Germinal center (tissue), 1 donor: ENCODE measurements around the gene SHPK.

Experiments
- DNase-seq: peaks from one replicate; pipeline ENCODE4 v3.0.0; 2012; ENCODE audit warnings: mixed read lengths, low spot score

The SHPK gene

GRCh38 chr17:3636154-3636907 is at the start of gene SHPK, which contains the start of gene CTNS:
TSS of gene SHPK (minus strand) at chr17:3636250. CDS start at chr17:3636219, 31 bp downstream.
TSS of gene CTNS (plus strand) at chr17:3636760. CDS start at chr17:3640207, 3,447 bp downstream.
- DNase-seq: peak; percentile 99

- no peak for DNase-seq
Observed at GRCh38 chr17:3685174-3685573, 49.1 kb upstream of the SHPK start.

- peak; percentile 75 for DNase-seq
Observed at GRCh38 chr17:3683054-3683511, 47.0 kb upstream of the SHPK start.

- DNase-seq: no peak
Observed at GRCh38 chr17:3682033-3682432, 46.0 kb upstream of the SHPK start.

- no peak for DNase-seq
Observed at GRCh38 chr17:3681565-3681964, 45.5 kb upstream of the SHPK start.

- no peak for DNase-seq
Observed at GRCh38 chr17:3681057-3681456, 45.0 kb upstream of the SHPK start.

- DNase-seq: no peak
Observed at GRCh38 chr17:3679531-3680126, 43.6 kb upstream of the SHPK start.

- no peak for DNase-seq
Observed at GRCh38 chr17:3678821-3679530, 42.9 kb upstream of the SHPK start.

- no peak for DNase-seq
Observed at GRCh38 chr17:3678095-3678820, 42.2 kb upstream of the SHPK start.

- DNase-seq: no peak
Observed at GRCh38 chr17:3675886-3676285, 39.8 kb upstream of the SHPK start.

GRCh38 chr17:3672571-3672970 is 36.5 kb upstream of the SHPK start:
- no peak for DNase-seq

- no peak for DNase-seq
Observed at GRCh38 chr17:3669548-3669947, 33.5 kb upstream of the SHPK start.

- DNase-seq: no peak
Observed at GRCh38 chr17:3669085-3669347, 33.0 kb upstream of the SHPK start.

GRCh38 chr17:3668279-3669084 is 32.4 kb upstream of the SHPK start, which contains the start of the genes EMC6 and TAX1BP3:
TSS of gene EMC6 (plus strand) at chr17:3668812. CDS start at chr17:3669147, 335 bp downstream.
TSS of gene TAX1BP3 (minus strand) at chr17:3668578. CDS start at chr17:3668526, 52 bp downstream.
- DNase-seq: peak; percentile 99

GRCh38 chr17:3667366-3668278 is 31.6 kb upstream of the SHPK start:
- peak; percentile 29 for DNase-seq

- DNase-seq: no peak
Observed at GRCh38 chr17:3666516-3666915, 30.5 kb upstream of the SHPK start.

- no peak for DNase-seq
Observed at GRCh38 chr17:3665834-3666233, 29.8 kb upstream of the SHPK start.

GRCh38 chr17:3663102-3664011 is 27.3 kb upstream of the SHPK start:
- DNase-seq: no peak

GRCh38 chr17:3660311-3660891 is 24.4 kb upstream of the SHPK start:
- no peak for DNase-seq
